ENCODE measurements around the gene SIAH1. TPM values are rescaled to one million over a fixed set of nuclear protein-coding genes. Genes with fewer than 3 reads are reported as not detected.

The SIAH1 gene
- total RNA-seq, 4 donors from 2014 or later = 15.1 to 45.9 (median 27.8) TPM

- DNase-seq = peak; percentile 66
- TF ChIP-seq EP300 (IDR thresholded peaks at IDR 0.05; ENCODE audit: low read depth) (no peak), POLR2AphosphoS5 (IDR thresholded peaks at IDR 0.05) (peak in 1 of 3 donors; percentile 10)
- Histone ChIP-seq H3K36me3 (no peaks in the 10 kb centered on the region), H3K27me3 (no peaks in the 10 kb centered on the region), H3K27ac (peak overlapping the region; percentile 97 to 100 (median 100)), H3K4me3 (peak overlapping the region; percentile 87 to 99 (median 97)), H3K4me1 (peaks cover 2 to 46% (median 29%) of the 10 kb centered on the region in 4 donors), H3K9me3 (no peaks in the 10 kb centered on the region)
- WGBS, 2 donors (ENCODE audit: low coverage in 1 of 2) = 0% methylated on average over 43 of the region's 103 CpGs; no CpG with 5 or more reads in 1 of the 2 donors
- intact Hi-C loops (cut with DNase I; ENCODE audit: low total_unique reads) = loop anchor here (10.0 kb wide), 1 partner anchor 240 kb away; no protein-coding TSS in a partner anchor
- in situ Hi-C loops (cut with MboI; ENCODE audit: low pct_ligation_motif_present in 1 of 4, low pct_unique_long_range_greater_than_20kb in 1 of 4, low sequenced_read_pairs in 3 of 4) = loop anchor here in 1 of 4 donors (25.0 kb wide), 1 partner anchor 228 kb away; the partner anchor contains the start of gene N4BP1
Measured at GRCh38 chr16:48384520-48385252, 527 bp downstream of the SIAH1 start.

DNA sequence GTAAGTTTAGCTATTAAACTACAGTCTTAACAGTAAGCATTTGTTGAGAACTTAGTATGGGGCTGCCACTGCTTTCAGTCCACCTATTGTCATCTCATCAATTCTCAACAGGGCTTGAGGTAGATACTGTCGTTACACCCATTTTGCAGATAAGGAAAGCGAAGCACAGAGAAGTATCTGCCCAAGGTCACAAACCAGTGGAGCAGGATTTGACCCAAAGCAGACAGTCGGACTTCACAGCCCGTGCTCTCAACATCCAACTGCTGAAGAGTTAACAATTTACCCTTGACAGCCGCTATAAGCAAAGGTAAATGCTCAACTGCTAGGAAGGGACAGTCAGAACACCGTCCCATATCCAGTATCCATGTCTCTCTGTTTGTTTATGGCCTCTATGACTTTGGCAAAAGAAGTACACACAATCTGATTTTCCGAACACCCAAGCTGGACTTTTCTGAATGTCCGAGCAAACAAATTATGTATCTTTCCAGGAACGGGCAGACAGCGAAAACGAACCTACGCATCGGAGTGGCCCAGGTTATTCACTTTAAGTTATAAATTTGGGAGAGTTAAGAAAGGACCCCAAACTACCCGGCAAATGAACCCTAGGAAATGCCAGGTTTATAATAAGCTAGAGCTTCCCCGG lies 1.2 kb downstream of the SIAH1 start:
- Histone ChIP-seq H3K4me3 (peak overlapping the region; percentile 74 to 99 (median 97)), H3K9me3 (no peaks in the 10 kb centered on the region), H3K27me3 (no peaks in the 10 kb centered on the region), H3K27ac (peak overlapping the region; percentile 97 to 100 (median 100)), H3K4me1 (peaks cover 5 to 53% (median 32%) of the 10 kb centered on the region in 4 donors), H3K36me3 (no peaks in the 10 kb centered on the region)
- in situ Hi-C loops (cut with MboI; ENCODE audit: low pct_ligation_motif_present in 1 of 4, low pct_unique_long_range_greater_than_20kb in 1 of 4, low sequenced_read_pairs in 3 of 4) = loop anchor here in 1 of 4 donors (25.0 kb wide), 1 partner anchor 228 kb away; the partner anchor contains the start of gene N4BP1
- intact Hi-C loops (cut with DNase I; ENCODE audit: low total_unique reads) = loop anchor here (10.0 kb wide), 1 partner anchor 241 kb away; no protein-coding TSS in a partner anchor
- DNase-seq = peak; percentile 26
- TF ChIP-seq POLR2AphosphoS5 (IDR thresholded peaks at IDR 0.05) = peak in 1 of 3 donors; percentile 22
- TF ChIP-seq POLR2A (IDR thresholded peaks at IDR 0.05) = no peak
- WGBS, 2 donors (ENCODE audit: low coverage in 1 of 2) = 1 to 2% methylated on average over 13 to 15 of the region's 15 CpGs

DNA sequence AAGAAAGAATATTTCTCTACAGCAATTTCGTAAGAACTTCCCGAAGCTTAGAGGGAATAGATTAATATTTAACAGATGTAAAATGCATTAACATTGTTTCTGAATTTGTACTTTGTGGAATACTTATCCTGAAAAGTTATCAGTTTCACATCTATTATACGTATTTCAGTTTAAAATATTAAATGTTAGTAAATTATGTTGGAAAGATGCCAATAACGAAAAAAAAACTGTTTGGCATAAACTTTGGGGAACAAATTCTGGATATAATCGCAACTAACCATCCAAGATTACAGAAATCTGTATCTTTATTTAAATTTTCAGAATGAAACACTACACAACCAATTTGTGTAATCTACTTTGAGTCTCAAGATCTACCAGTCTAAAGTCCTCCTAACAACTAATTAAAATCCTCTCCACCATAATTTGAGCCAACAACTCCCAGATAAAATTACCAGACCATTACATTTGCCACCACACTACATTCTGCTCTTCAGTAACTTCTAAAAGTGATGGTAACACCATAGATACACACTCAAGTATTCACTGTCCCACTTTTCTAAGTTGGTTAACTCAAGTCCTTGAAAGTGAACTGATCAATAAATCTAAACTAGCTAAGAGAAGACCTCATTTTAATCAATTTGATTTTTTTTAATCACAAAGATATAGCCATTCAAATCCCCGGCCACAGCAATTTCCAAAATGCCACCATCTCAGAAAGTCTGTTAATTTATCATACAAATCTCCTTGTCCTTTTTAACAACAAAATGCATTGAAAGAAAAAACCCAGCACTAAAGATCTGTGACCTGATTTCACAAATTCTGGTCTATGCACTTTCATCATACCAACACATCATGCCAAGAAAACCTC lies 2.0 kb downstream of the SIAH1 start:
- peaks cover 10 to 61% (median 35%) of the 10 kb centered on the region in 4 donors for H3K4me1 ChIP-seq

DNA sequence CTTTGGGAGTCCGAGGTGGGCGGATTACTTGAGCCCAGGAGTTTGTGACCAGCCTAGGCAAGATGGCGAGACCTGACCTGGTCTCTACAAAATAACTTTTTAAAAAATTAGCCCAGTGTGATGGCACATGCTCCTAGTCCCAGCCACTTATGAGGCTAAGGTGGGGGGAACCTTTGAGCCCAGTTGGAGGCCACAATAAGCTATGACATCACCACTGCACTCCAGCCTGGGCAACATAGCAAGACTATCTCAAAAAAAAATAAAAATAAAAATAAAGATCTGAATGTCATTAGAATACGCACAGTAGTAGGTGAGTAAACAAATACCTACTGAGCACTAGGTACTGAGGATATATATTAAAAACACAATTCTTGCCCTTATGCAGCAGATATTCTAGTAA lies 3.1 kb downstream of the SIAH1 start:
- Histone ChIP-seq H3K27ac (no peak overlapping the region), H3K4me3 (no peak overlapping the region), H3K4me1 (peaks cover 10 to 72% (median 42%) of the 10 kb centered on the region in 4 donors), H3K27me3 (no peaks in the 10 kb centered on the region), H3K9me3 (no peaks in the 10 kb centered on the region), H3K36me3 (no peaks in the 10 kb centered on the region)
- intact Hi-C loops (cut with DNase I; ENCODE audit: low total_unique reads) = loop anchor here (10.0 kb wide), 1 partner anchor 243 kb away; no protein-coding TSS in a partner anchor
- no peak for DNase-seq
- 96 to 98% methylated on average over 4 of the region's 4 CpGs for WGBS, 2 donors (ENCODE audit: low coverage in 1 of 2)
- TF ChIP-seq CTCF (IDR thresholded peaks at IDR 0.05) = no peak
- no peak for TF ChIP-seq EP300 (IDR thresholded peaks at IDR 0.05; ENCODE audit: low read depth)
- TF ChIP-seq POLR2A (IDR thresholded peaks at IDR 0.05) = no peak
- TF ChIP-seq POLR2AphosphoS5 (IDR thresholded peaks at IDR 0.05) = no peak
- in situ Hi-C loops (cut with MboI; ENCODE audit: low pct_ligation_motif_present in 1 of 4, low pct_unique_long_range_greater_than_20kb in 1 of 4, low sequenced_read_pairs in 3 of 4) = loop anchor here in 1 of 4 donors (25.0 kb wide), 1 partner anchor 230 kb away; the partner anchor contains the start of gene N4BP1

More for the DNA sequence above, 2.0 kb downstream of the SIAH1 start:
- WGBS, 2 donors (ENCODE audit: low coverage in 1 of 2) = 37 to 44% methylated on average over 6 of the region's 6 CpGs
- no peak for TF ChIP-seq POLR2AphosphoS5 (IDR thresholded peaks at IDR 0.05)
- no peak for TF ChIP-seq EP300 (IDR thresholded peaks at IDR 0.05; ENCODE audit: low read depth)
- no peak for TF ChIP-seq POLR2A (IDR thresholded peaks at IDR 0.05)
- no peak for TF ChIP-seq CTCF (IDR thresholded peaks at IDR 0.05)
- Histone ChIP-seq H3K9me3 (no peaks in the 10 kb centered on the region), H3K27me3 (no peaks in the 10 kb centered on the region), H3K36me3 (no peaks in the 10 kb centered on the region), H3K4me3 (peak overlapping the region in 3 of 4 donors; percentile 97 to 99 (median 97)), H3K27ac (peak overlapping the region; percentile 97 to 100 (median 100))
- no peak for DNase-seq
- in situ Hi-C loops (cut with MboI; ENCODE audit: low pct_ligation_motif_present in 1 of 4, low pct_unique_long_range_greater_than_20kb in 1 of 4, low sequenced_read_pairs in 3 of 4) (loop anchor here in 1 of 4 donors (25.0 kb wide), 1 partner anchor 229 kb away; the partner anchor contains the start of gene N4BP1), intact Hi-C loops (cut with DNase I; ENCODE audit: low total_unique reads) (loop anchor here (10.0 kb wide), 1 partner anchor 242 kb away; no protein-coding TSS in a partner anchor)

All from transverse colon (tissue), 4 donors.